Nephron (organoid): ENCODE measurements around the gene HMGCR.
"Not testable (repeated sequence)": the region's sequence is repeated elsewhere in the genome, so short reads cannot be mapped to it uniquely, and the experiment has no call there.

Experiments
- H3K27ac Mint-ChIP-seq, 3 experiments: 2 replicates each; pipeline ENCODE4 v1.8.0; 2020; ENCODE audit warnings: mixed read lengths in 3 of 3, mild to moderate bottlenecking in 2 of 3, moderate library complexity in 1 of 3
- H3K27me3 Mint-ChIP-seq: 2 replicates; pipeline ENCODE4 v1.8.0; 2021; ENCODE audit warnings: low read depth, mild to moderate bottlenecking, moderate library complexity, mixed read lengths
- H3K36me3 Mint-ChIP-seq: 2 replicates; pipeline ENCODE4 v1.8.0; 2020; ENCODE audit warnings: low read depth, mixed read lengths
- H3K4me1 Mint-ChIP-seq: 2 replicates; pipeline ENCODE4 v1.8.0; 2020; ENCODE audit warnings: mixed read lengths
- H3K4me3 Mint-ChIP-seq, 3 experiments: 2 replicates each; pipeline ENCODE4 v1.8.0; 2020; ENCODE audit warnings: mild to moderate bottlenecking in 3 of 3, mixed read lengths in 3 of 3, moderate library complexity in 2 of 3
- H3K9me3 Mint-ChIP-seq: 2 replicates; pipeline ENCODE4 v1.8.0; 2020; ENCODE audit warnings: mixed read lengths
- CTCF ChIP-seq, 3 experiments: fragments of 200-600 bp; sonication (generic); IDR thresholded peaks; one replicate each; pipeline ENCODE4 v1.5.0; 2021; ENCODE audit warnings: antibody characterized with exemption in 3 of 3; ENCODE audit not compliant: unreplicated experiment in 3 of 3

Gene HMGCR

GRCh38 chr5:75336615-75337336 lies at the start of gene HMGCR:
Gene HMGCR, plus strand, starts transcription at chr5:75337220. Its CDS starts 5,386 bp downstream, at chr5:75342606.
- H3K4me1 Mint-ChIP-seq = peaks cover 37% of the 10 kb centered on the region
- TF ChIP-seq CTCF (IDR thresholded peaks at IDR 0.05; ENCODE audit: unreplicated experiment in 3 of 3) = no peak
- no peaks in the 10 kb centered on the region for H3K36me3 Mint-ChIP-seq
- no peak within 1 kb of the TSS for H3K27ac Mint-ChIP-seq
- no peaks in the 10 kb centered on the region for H3K27me3 Mint-ChIP-seq
- H3K9me3 Mint-ChIP-seq = no peaks in the 10 kb centered on the region
- no peak within 1 kb of the TSS for H3K4me3 Mint-ChIP-seq

- H3K36me3 Mint-ChIP-seq, H3K27me3 Mint-ChIP-seq, H3K4me3 Mint-ChIP-seq, H3K27ac Mint-ChIP-seq, H3K4me1 Mint-ChIP-seq: not testable (repeated sequence)
- peaks cover 32% of the 10 kb centered on the region for H3K9me3 Mint-ChIP-seq
These were observed 45.2 kb upstream of the HMGCR start for GRCh38 chr5:75291844-75292243.

GRCh38 chr5:75300084-75300483 lies 36.9 kb upstream of the HMGCR start:
- no peak overlapping the region for H3K4me3 Mint-ChIP-seq
- no peaks in the 10 kb centered on the region for H3K36me3 Mint-ChIP-seq
- no peaks in the 10 kb centered on the region for H3K27me3 Mint-ChIP-seq
- H3K4me1 Mint-ChIP-seq = no peaks in the 10 kb centered on the region
- peaks cover 10% of the 10 kb centered on the region for H3K9me3 Mint-ChIP-seq
- H3K27ac Mint-ChIP-seq = no peak overlapping the region
- no peak for TF ChIP-seq CTCF (IDR thresholded peaks at IDR 0.05; ENCODE audit: unreplicated experiment in 3 of 3)

GRCh38 chr5:75303419-75303818 lies 33.6 kb upstream of the HMGCR start:
- Mint-ChIP-seq H3K4me3 (no peak overlapping the region), H3K4me1 (no peaks in the 10 kb centered on the region), H3K36me3 (no peaks in the 10 kb centered on the region), H3K27ac (no peak overlapping the region), H3K9me3 (peaks cover 8% of the 10 kb centered on the region), H3K27me3 (no peaks in the 10 kb centered on the region)
- TF ChIP-seq CTCF (IDR thresholded peaks at IDR 0.05; ENCODE audit: unreplicated experiment in 3 of 3) = no peak

- H3K27ac Mint-ChIP-seq, H3K4me1 Mint-ChIP-seq, H3K4me3 Mint-ChIP-seq, H3K9me3 Mint-ChIP-seq, H3K27me3 Mint-ChIP-seq, H3K36me3 Mint-ChIP-seq: not testable (repeated sequence)
These were observed 32.5 kb upstream of the HMGCR start for GRCh38 chr5:75304486-75304885.

GRCh38 chr5:75306746-75307145 lies 30.3 kb upstream of the HMGCR start:
- TF ChIP-seq CTCF (IDR thresholded peaks at IDR 0.05; ENCODE audit: unreplicated experiment in 3 of 3) = no peak
- H3K4me1 Mint-ChIP-seq = no peaks in the 10 kb centered on the region
- H3K27me3 Mint-ChIP-seq = no peaks in the 10 kb centered on the region
- H3K27ac Mint-ChIP-seq = no peak overlapping the region
- H3K36me3 Mint-ChIP-seq = no peaks in the 10 kb centered on the region
- H3K4me3 Mint-ChIP-seq = no peak overlapping the region
- H3K9me3 Mint-ChIP-seq = no peaks in the 10 kb centered on the region

GRCh38 chr5:75310212-75310611 lies 26.8 kb upstream of the HMGCR start:
- H3K36me3 Mint-ChIP-seq = no peaks in the 10 kb centered on the region
- H3K27ac Mint-ChIP-seq = no peak overlapping the region
- no peaks in the 10 kb centered on the region for H3K4me1 Mint-ChIP-seq
- no peaks in the 10 kb centered on the region for H3K9me3 Mint-ChIP-seq
- TF ChIP-seq CTCF (IDR thresholded peaks at IDR 0.05; ENCODE audit: unreplicated experiment in 3 of 3) = no peak
- no peaks in the 10 kb centered on the region for H3K27me3 Mint-ChIP-seq
- H3K4me3 Mint-ChIP-seq = no peak overlapping the region

- not testable (repeated sequence) for H3K4me1 Mint-ChIP-seq, H3K27ac Mint-ChIP-seq, H3K4me3 Mint-ChIP-seq, H3K27me3 Mint-ChIP-seq, H3K36me3 Mint-ChIP-seq, H3K9me3 Mint-ChIP-seq
These were observed 17.9 kb upstream of the HMGCR start for GRCh38 chr5:75319148-75319547.
